Smooth muscle cell (in vitro differentiated cells): Measurements from ENCODE around the gene EVL. TPM values are rescaled to one million over a fixed set of nuclear protein-coding genes. Genes with fewer than 3 reads are reported as not detected.
A peak's percentile ranks its signal among the peaks of the same experiment; 100 is the strongest.
"Not testable (repeated sequence)": the region's sequence is repeated elsewhere in the genome, so short reads cannot be mapped to it uniquely, and the experiment has no call there.

Source experiments
- DNase-seq: peaks from one replicate; lab custom pipeline; 2025; ENCODE audit not compliant: unreplicated experiment; lab: John Stamatoyannopoulos, UW
- H2AFZ ChIP-seq: fragments of 200-600 bp; sonication (generic); 2 replicates; pipeline ENCODE4 v1.6.0; 2016; ENCODE audit warnings: antibody characterized with exemption, low read depth, mild to moderate bottlenecking
- H3F3A ChIP-seq: fragments of 200-600 bp; sonication (generic); 2 replicates; pipeline ENCODE4 v1.6.0; 2017; ENCODE audit warnings: antibody characterized with exemption, low read depth
- H3K27ac ChIP-seq: fragments of 200-600 bp; sonication (generic); 2 replicates; pipeline ENCODE4 v1.5.1; 2016; ENCODE audit warnings: low read depth, mild to moderate bottlenecking
- H3K27me3 ChIP-seq: fragments of 200-600 bp; sonication (generic); 2 replicates; pipeline ENCODE4 v1.6.1; 2016; ENCODE audit warnings: low read depth, mild to moderate bottlenecking
- H3K36me3 ChIP-seq: fragments of 200-600 bp; sonication (generic); 2 replicates; pipeline ENCODE4 v1.5.1; 2016; ENCODE audit warnings: low read depth
- H3K4me1 ChIP-seq: fragments of 200-600 bp; sonication (generic); 2 replicates; pipeline ENCODE4 v1.5.1; 2016; ENCODE audit warnings: low read depth
- H3K4me2 ChIP-seq: fragments of 200-600 bp; sonication (generic); 2 replicates; pipeline ENCODE4 v1.6.0; 2016; ENCODE audit warnings: mild to moderate bottlenecking
- H3K4me3 ChIP-seq: fragments of 200-600 bp; sonication (generic); 2 replicates; pipeline ENCODE4 v1.5.1; 2016; ENCODE audit warnings: mild to moderate bottlenecking
- H3K79me2 ChIP-seq: fragments of 200-600 bp; sonication (generic); 2 replicates; pipeline ENCODE4 v1.6.0; 2016; ENCODE audit warnings: low read depth, mild to moderate bottlenecking
- H3K9ac ChIP-seq: fragments of 200-600 bp; sonication (generic); 2 replicates; pipeline ENCODE4 v1.6.0; 2016; ENCODE audit warnings: low read depth
- H3K9me3 ChIP-seq: fragments of 200-600 bp; sonication (generic); replicated peaks from 2 replicates; pipeline ENCODE4 v1.5.1; 2016; ENCODE audit warnings: low read depth
- H4K20me1 ChIP-seq: fragments of 200-600 bp; sonication (generic); 2 replicates; pipeline ENCODE4 v1.6.0; 2016; ENCODE audit warnings: low read depth
- WGBS: methylation state at CpG from one replicate; pipeline ENCODE4 v1.1.7; 2016; ENCODE audit warnings: low lambda C conversion rate; 5-methylcytosine and 5-hydroxymethylcytosine counted together
- polyA plus RNA-seq: library from polyadenylated mRNA; unstranded; fragments of >200 nt; fragmentation: Nextera tagmentation; extraction: Ambion mirVana; gene quantifications from 2 replicates; pipeline ENCODE4 v1.2.1, GENCODE V29; 2016
- total RNA-seq: library from RNA; depleted of rRNA; stranded (reverse); fragments of >200 nt; gene quantifications from 2 replicates; pipeline ENCODE4 v1.2.3, GENCODE V29; 2014
- TF ChIP-seq, protein P1 (sequence below): fragments of 200-600 bp; sonication (generic); IDR thresholded peaks from 2 replicates; pipeline ENCODE4 v1.5.1; 2017; ENCODE audit warnings: borderline replicate concordance, mild to moderate bottlenecking, antibody characterized with exemption; ENCODE audit not compliant: insufficient read depth, poor library complexity, severe bottlenecking

Gene EVL
- total and polyA plus RNA-seq, 2 experiments from 2014 or later: 19.5 to 26.3 TPM

DNA sequence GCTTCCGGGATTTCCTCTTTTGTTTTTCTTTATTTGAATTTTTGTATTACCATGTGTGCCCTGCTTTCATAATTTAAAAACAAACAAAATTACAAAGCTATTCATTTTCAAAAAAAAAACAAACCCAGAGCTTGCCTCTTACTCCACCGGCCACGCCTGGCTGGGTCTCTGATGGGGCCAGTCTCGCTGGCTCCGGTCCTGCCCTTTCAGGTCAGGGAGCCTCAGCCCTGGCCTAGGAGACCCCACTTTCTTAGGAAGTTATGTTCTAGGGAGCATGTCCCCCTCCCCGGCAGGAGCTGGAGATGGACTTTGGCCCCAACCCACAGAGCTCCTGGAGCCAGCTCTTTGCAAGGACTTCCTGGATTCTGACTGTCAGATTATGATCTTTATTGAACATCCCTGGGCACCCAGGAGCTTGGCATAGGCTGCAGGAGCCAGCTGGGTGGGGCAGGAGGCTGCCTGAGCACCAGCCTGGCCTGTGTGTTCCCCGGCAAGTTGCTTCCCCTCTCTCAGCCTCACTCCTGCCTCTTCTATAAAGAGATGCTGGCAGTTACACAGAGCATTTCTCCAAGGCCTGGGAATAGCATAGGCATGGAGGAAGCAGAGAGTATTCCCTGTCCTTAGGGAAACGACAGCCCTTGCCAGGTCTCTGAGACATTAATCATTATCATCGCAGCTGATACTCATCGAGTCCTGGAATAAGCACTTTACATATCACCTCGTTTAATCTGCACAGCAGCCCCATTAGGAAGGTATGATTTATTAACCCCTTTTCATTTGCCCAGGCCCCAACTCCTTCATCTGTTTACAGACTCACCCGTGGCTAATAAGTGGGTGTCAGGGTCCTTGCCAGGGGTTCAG, 90.8 kb downstream of the EVL start:
- no peaks in the 10 kb centered on the region for H3F3A ChIP-seq
- H3K4me3 ChIP-seq: no peak overlapping the region
- no peak overlapping the region for H3K27ac ChIP-seq
- 85% methylated on average over 12 of the region's 12 CpGs for WGBS
- no peaks in the 10 kb centered on the region for H4K20me1 ChIP-seq
- TF ChIP-seq, protein P1, sequence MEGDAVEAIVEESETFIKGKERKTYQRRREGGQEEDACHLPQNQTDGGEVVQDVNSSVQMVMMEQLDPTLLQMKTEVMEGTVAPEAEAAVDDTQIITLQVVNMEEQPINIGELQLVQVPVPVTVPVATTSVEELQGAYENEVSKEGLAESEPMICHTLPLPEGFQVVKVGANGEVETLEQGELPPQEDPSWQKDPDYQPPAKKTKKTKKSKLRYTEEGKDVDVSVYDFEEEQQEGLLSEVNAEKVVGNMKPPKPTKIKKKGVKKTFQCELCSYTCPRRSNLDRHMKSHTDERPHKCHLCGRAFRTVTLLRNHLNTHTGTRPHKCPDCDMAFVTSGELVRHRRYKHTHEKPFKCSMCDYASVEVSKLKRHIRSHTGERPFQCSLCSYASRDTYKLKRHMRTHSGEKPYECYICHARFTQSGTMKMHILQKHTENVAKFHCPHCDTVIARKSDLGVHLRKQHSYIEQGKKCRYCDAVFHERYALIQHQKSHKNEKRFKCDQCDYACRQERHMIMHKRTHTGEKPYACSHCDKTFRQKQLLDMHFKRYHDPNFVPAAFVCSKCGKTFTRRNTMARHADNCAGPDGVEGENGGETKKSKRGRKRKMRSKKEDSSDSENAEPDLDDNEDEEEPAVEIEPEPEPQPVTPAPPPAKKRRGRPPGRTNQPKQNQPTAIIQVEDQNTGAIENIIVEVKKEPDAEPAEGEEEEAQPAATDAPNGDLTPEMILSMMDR: no peak
- H3K27me3 ChIP-seq: peaks cover 47% of the 10 kb centered on the region
- no peak overlapping the region for H3K9ac ChIP-seq
- peaks cover 3% of the 10 kb centered on the region for H3K4me1 ChIP-seq
- H3K9me3 ChIP-seq: no peaks in the 10 kb centered on the region
- DNase-seq: no peak
- H3K4me2 ChIP-seq: no peak overlapping the region
- no peak overlapping the region for H2AFZ ChIP-seq
- H3K79me2 ChIP-seq: no peaks in the 10 kb centered on the region
- H3K36me3 ChIP-seq: no peaks in the 10 kb centered on the region

GRCh38 chr14:100156776-100157175, 91.6 kb downstream of the EVL start:
- no peak for DNase-seq
- Histone ChIP-seq H3K9me3 (no peaks in the 10 kb centered on the region), H3K4me1 (peaks cover 3% of the 10 kb centered on the region), H2AFZ (no peak overlapping the region), H3K4me2 (no peak overlapping the region), H4K20me1 (no peaks in the 10 kb centered on the region), H3K27me3 (peaks cover 55% of the 10 kb centered on the region), H3F3A (no peaks in the 10 kb centered on the region), H3K9ac (no peak overlapping the region), H3K36me3 (no peaks in the 10 kb centered on the region), H3K4me3 (no peak overlapping the region), H3K79me2 (no peaks in the 10 kb centered on the region), H3K27ac (no peak overlapping the region)
- TF ChIP-seq, protein P1: no peak
- WGBS: 84% methylated on average over 6 of the region's 6 CpGs

GRCh38 chr14:100157548-100158232, 92.5 kb downstream of the EVL start:
- not testable (repeated sequence) for H3K4me3 ChIP-seq, H3K9ac ChIP-seq, H3K4me2 ChIP-seq, H3K27ac ChIP-seq, DNase-seq, H3K9me3 ChIP-seq, H4K20me1 ChIP-seq, H3K36me3 ChIP-seq, H3K79me2 ChIP-seq, H3F3A ChIP-seq, H2AFZ ChIP-seq, H3K4me1 ChIP-seq
- peaks cover 57% of the 10 kb centered on the region for H3K27me3 ChIP-seq
- 88% methylated on average over 16 of the region's 16 CpGs for WGBS

DNA sequence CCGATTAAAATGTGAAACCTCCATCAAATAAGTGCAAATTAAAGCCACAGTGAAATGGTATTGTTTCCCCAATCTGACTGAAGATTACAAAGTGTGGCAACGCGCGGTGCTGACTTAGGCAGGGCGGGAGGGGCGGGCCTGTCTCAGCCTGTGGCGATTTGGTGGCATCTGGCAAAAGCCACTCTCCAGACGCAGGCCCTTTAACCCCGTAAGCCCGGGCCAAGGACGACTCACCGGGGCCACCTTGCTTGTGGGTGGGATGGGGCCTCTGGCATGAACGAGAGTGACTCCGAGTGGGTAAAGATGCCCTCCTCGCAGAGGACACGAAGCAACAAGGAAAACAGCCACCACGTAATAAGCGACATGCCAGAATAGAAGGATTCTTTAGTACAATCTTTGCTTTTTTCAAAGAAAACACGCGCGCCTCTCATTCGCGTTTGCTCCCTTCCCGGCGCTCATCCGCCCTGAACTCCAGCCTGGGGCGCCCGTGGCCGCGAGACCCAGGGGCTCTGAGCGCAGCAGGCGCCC, 93.4 kb downstream of the EVL start:
- no peaks in the 10 kb centered on the region for H3K9me3 ChIP-seq
- no peak overlapping the region for H3K9ac ChIP-seq
- no peaks in the 10 kb centered on the region for H3K36me3 ChIP-seq
- TF ChIP-seq, protein P1: no peak
- peaks cover 57% of the 10 kb centered on the region for H3K27me3 ChIP-seq
- no peaks in the 10 kb centered on the region for H3K79me2 ChIP-seq
- no peak for DNase-seq
- 25% methylated on average over 30 of the region's 32 CpGs for WGBS
- peak overlapping the region; percentile 77 for H3K4me2 ChIP-seq
- no peaks in the 10 kb centered on the region for H3F3A ChIP-seq
- no peak overlapping the region for H2AFZ ChIP-seq
- no peaks in the 10 kb centered on the region for H4K20me1 ChIP-seq
- H3K4me3 ChIP-seq: peak overlapping the region; percentile 40
- no peak overlapping the region for H3K27ac ChIP-seq
- peaks cover 3% of the 10 kb centered on the region for H3K4me1 ChIP-seq
